LNCAP (cell line): ENCODE data around the gene TRMU.

Experiments
- CTCF ChIP-seq: fragments of 450-650 bp; IDR thresholded peaks from 2 replicates; pipeline ENCODE4 v1.5.1; 2017; ENCODE audit warnings: mild to moderate bottlenecking

The TRMU gene

GRCh38 chr22:46382524-46382923, 47.0 kb downstream of the TRMU start:
- TF ChIP-seq CTCF: no peak

GRCh38 chr22:46386312-46386711, 50.8 kb downstream of the TRMU start:
- TF ChIP-seq CTCF: no peak

- no peak for TF ChIP-seq CTCF
Measured at GRCh38 chr22:46387748-46388147, 52.2 kb downstream of the TRMU start.

- no peak for TF ChIP-seq CTCF
Measured at GRCh38 chr22:46388647-46389046, 53.1 kb downstream of the TRMU start.

- no peak for TF ChIP-seq CTCF
Measured at GRCh38 chr22:46389081-46389480, 53.6 kb downstream of the TRMU start.

GRCh38 chr22:46390105-46390651, 54.7 kb downstream of the TRMU start:
- no peak for TF ChIP-seq CTCF

- peak; percentile 67 for TF ChIP-seq CTCF
Measured at GRCh38 chr22:46390652-46391301, 55.3 kb downstream of the TRMU start.
